Measurements from ENCODE around the gene CNGA3.

CNGA3 gene

GRCh38 chr2:98329549-98329948 lies 16.7 kb upstream of the CNGA3 start:
- DNase-seq: no peak

DNA sequence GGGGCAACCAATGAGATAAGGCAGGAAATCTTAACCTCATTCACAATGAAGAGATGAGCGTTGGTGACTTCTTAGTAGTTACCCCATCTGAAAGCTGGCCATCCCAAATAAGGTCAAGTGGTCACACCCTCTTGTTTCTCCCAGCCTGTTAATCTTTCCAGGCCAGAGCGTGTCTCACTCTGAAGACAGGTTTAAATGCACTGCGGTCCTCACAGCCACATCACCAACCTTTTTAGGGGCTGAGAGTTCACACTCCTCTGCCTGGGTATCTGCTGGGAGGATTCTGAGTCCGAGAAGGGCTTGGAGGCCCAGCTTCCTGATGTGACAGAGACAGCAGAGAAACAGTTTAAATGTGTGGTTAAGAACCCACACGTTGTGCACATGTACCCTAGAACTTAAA lies 13.3 kb upstream of the CNGA3 start:
- DNase-seq: no peak

GRCh38 chr2:98333922-98334321 lies 12.3 kb upstream of the CNGA3 start:
- no peak for DNase-seq

DNA sequence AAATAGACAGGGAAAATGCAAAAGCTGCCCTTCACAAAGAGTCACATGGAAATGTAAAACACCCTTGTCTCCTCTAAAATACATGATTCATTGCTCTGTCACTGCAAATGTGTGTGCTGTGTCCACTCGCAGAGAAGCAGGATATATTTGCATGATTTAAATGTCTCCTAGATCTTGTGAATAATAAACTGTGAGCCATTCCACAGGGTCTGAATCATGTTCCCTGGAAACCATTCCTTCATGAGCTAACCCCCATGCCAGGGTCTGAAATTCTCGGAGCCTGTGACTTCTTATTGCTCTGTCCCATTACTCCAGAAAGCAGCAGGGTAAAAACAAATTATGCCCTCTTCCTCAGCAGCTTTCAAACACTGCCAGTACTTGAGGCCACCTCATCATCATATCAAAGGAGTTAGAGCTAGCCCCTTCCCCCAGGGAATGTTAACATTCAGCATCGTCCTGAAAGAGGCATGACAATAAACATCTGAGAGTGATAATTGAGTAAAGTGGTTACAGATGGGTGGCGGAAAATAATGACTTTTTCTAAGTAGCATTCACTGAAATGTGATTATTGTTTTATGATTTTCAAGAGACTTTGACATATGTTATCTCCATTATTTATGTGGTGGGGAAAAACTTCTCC lies 11.7 kb upstream of the CNGA3 start:
- no peak for DNase-seq

DNA sequence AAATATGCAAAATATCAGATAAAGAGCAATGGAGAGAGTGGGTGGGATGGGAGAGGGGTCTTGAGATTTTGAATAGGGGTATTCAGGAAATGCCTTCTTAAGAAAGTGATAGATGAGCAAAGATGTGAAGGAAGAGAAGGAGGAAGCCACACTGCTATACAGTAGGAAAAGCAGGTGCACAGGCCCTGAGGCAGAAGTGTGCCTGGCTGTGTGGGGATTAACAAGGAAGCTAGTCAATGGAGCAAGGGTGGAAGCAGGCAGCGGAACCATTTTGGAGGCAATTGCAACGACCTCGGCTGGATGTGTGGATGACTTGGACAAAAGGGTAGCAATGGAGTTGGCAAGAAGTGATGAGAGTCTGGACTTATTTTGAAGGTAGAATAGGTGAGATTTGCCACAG lies 11.0 kb upstream of the CNGA3 start:
- DNase-seq: no peak

DNA sequence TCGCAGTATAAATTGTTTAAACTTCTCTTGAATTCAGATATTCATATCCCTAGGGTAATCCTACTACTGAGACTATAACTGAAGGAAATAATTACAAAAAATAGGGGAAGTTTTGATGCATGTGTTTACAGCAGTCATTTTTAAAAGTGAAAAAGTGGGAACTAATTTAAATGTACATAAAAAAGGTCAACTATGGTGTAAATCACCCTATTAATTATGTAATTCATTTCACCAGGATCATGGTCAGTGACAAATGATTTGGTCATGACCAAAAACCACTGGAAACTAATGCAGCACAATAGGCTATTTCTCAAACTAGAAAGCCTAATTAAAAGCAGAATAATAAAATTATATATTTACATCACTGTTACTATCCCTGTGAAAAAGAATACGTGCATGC lies 5.0 kb upstream of the CNGA3 start:
- DNase-seq: no peak

DNA sequence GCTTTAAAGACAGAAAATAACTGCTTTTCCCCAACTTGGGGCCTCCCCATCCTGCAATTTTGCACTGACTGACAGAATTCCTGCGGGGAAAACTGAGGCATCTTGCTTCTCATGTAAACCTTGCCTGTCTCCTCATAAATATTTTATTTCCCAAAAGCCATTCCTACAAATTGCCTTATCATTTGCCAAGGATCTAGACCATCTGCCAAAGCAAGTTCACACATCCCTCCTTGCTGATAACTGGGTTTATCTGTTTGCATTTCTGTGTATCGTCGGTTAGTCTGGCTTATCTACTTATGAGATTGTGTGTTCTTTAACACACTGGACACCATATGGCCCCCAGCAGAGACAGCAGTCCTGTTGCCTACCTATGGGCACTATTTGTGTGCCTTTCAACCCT lies 3.0 kb upstream of the CNGA3 start:
- DNase-seq: no peak

- DNase-seq: no peak
Observed at GRCh38 chr2:98347298-98348065, 1.2 kb downstream of the CNGA3 start.

DNA sequence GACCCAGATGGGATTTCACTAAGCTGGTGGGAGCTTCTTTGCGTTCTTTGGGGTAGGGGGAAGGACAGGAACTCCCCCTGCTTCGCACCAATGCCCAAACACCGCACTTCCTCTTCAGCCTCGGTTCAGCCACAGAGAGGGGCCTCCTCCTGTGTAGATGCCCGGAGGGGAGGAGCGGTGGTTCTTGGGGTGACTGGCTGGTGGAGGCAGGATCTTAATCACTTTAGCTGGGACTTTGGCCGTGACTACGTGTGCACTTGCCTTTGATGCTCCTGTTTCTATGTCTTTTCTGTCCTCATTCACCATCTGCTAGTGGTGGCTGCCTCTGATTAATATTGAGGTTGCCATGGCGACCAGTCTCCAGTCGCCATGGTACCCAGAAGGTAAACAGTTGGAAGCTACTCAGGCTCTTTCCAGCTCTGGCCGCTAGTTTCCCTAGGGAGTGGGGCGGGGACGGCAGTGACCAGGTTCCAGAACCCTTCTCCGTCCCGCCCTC lies 1.9 kb downstream of the CNGA3 start:
- no peak for DNase-seq

DNA sequence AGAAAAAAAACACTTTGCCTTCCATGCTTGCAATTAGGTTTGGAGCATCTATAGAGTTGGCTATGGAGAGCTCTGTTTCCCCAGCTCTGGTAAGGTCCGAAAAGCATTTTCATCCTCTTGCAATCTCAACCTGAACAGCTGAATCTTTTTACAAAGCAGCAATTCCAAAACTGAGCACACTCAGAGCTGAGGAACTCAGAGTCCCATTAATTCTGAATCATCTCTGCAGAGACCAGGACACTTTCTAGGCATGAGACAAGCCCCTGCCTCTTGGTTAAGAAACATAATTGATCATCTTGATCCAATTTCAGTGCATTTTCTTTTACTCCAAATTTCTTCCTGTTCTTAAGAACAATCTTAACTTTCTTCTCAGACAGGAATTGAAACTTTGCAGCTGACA lies 4.2 kb downstream of the CNGA3 start:
- no peak for DNase-seq

DNA sequence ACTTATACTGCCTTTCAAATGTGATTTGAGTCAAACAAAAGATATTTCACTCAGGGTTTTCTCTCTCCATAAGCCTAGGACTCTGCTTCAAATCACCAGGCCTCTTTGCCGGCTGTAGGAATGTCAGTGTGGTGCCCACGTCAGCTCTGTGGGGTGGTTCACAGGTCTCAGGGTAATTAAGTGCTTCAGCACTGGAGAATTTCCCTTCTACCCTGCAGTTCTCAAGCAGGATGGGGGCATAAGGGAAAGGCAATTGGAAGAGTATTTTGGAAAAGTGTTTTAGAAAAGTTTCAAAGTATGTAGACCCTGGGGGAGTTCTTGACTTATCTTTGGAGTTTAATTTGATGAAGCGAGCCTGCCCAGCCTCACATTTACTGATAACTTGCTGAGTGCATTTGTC lies 9.6 kb downstream of the CNGA3 start:
- no peak for DNase-seq

GRCh38 chr2:98356729-98357128 lies 10.5 kb downstream of the CNGA3 start:
- no peak for DNase-seq

GRCh38 chr2:98357849-98358248 lies 11.6 kb downstream of the CNGA3 start:
- DNase-seq: no peak

GRCh38 chr2:98359986-98360385 lies 13.7 kb downstream of the CNGA3 start:
- DNase-seq: no peak

DNA sequence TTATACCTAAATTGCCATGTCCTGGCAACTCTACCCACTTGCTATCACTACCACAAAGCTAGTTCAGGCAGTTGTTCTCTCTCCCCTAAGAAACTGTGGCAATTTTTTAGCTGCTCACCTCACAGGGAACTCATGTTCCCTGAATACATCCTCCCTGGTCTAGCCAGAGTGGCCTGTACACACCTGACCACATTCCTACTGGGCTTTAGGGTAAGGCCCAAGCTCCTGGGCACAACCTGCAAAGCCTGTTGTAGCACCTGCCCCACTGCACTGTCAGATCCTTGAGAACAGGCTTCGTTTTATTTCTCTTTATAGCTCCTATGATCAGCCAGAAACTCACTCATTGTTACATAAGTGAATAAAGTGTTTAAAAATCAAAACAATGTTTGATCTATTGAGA lies 21.5 kb downstream of the CNGA3 start:
- DNase-seq: no peak

GRCh38 chr2:98369710-98370239 lies 23.5 kb downstream of the CNGA3 start:
- DNase-seq: no peak

- no peak for DNase-seq
Observed at GRCh38 chr2:98372121-98372520, 25.9 kb downstream of the CNGA3 start.

GRCh38 chr2:98372579-98372978 lies 26.3 kb downstream of the CNGA3 start:
- DNase-seq: no peak

DNA sequence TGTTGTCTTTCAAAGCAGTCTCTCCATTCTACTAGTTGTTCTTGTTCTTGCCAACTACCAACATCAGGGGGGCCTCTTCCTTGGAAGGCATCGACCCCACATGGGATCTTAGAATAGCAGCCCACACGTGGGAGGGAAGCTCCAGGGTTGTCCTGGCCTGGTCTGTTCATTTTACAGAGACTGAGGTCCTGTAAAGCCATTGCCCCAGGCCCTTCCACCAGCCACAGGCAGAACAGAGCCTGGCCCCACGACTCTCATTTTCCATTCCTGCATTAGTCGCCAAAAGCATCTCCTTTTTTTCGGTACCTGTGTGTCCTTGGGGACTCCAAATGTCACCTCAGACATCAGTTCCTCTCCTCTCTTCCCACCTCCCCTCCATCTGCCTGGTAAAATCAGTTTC lies 28.0 kb downstream of the CNGA3 start:
- DNase-seq: no peak

DNA sequence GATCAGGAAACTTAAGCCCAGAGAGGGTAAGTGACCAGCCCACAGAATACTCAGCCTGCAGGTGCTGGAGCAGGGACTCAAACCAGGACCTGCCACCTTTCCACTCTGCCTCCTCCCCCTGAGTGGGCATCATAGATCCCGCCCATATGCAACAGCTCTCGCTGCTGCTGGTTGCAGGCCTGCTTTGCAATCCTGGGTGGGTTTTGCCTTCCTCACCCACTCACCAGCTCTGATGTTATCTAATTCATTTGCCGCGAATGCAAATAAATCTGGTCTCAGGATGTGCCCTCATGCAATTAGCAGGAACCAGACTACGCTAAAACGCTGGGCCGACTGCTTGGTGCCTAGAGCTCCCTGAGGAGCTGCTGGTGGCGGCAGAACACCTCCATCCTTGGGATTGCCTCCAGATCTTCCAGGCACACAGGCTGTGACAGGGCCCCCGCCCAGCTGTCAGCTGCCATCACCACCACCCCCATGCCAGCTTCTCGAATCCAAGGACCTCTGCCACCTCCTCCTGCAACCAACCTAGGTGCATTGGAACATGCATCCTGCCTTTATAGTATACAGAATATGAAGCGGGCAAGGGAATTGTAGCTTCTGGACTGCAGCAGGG lies 28.8 kb downstream of the CNGA3 start:
- DNase-seq: no peak

GRCh38 chr2:98376301-98376910 lies 30.1 kb downstream of the CNGA3 start:
- DNase-seq: no peak

GRCh38 chr2:98376996-98377395 lies 30.7 kb downstream of the CNGA3 start:
- DNase-seq: no peak

DNA sequence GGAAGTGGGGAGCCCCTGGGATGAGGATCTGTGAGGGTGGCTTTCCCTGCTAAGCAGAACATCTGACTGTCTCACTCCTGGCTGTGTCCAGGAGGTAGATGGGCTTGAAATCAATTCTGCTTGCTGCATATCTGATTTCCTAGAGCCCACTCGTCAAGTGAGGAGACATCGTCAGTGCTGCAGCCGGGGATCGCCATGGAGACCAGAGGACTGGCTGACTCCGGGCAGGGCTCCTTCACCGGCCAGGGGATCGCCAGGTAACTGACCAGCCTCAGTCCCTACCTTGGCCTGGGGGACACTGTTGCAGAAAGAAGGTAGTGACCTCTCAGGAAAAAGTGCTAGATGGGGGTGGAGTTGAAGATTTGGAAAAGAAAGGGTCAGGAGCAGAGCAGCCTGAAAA lies 31.3 kb downstream of the CNGA3 start:
- DNase-seq: no peak

GRCh38 chr2:98378196-98378595 lies 31.9 kb downstream of the CNGA3 start:
- no peak for DNase-seq
